COLO829 (cell line): Measurements from ENCODE around the gene KCNK4.
"Not testable (repeated sequence)": the region's sequence is repeated elsewhere in the genome, so short reads cannot be mapped to it uniquely, and the experiment has no call there.

Experiments used
- DNase-seq: peaks from one replicate; pipeline ENCODE4 v3.0.0; 2012; ENCODE audit warnings: low spot score

Gene KCNK4

GRCh38 chr11:64291262-64291751 lies at the start of gene KCNK4:
TSS of gene KCNK4 (plus strand) at chr11:64291302. CDS start at chr11:64293019, 1,717 bp downstream.
- no peak for DNase-seq

- no peak for DNase-seq
Measured at GRCh38 chr11:64241491-64242374, 49.4 kb upstream of the KCNK4 start.

GRCh38 chr11:64243236-64243854 lies 47.8 kb upstream of the KCNK4 start:
- no peak for DNase-seq

- no peak for DNase-seq
Measured at GRCh38 chr11:64244107-64244506, 47.0 kb upstream of the KCNK4 start.

- DNase-seq: no peak
Measured at GRCh38 chr11:64244966-64245365, 46.1 kb upstream of the KCNK4 start.

- DNase-seq: no peak
Measured at GRCh38 chr11:64245401-64245796, 45.7 kb upstream of the KCNK4 start.

GRCh38 chr11:64245797-64246620 lies 45.1 kb upstream of the KCNK4 start:
- DNase-seq: no peak

- DNase-seq: not testable (repeated sequence)
Measured at GRCh38 chr11:64246621-64246870, 44.6 kb upstream of the KCNK4 start.

- peak; percentile 76 for DNase-seq
Measured at GRCh38 chr11:64246871-64247728, 44.0 kb upstream of the KCNK4 start, which contains the start of gene PPP1R14B. TSS of gene PPP1R14B (minus strand) at chr11:64246943. CDS start at chr11:64246673, 270 bp downstream.

- DNase-seq: no peak
Measured at GRCh38 chr11:64247729-64248531, 43.2 kb upstream of the KCNK4 start.

GRCh38 chr11:64248578-64248977 lies 42.5 kb upstream of the KCNK4 start:
- no peak for DNase-seq

- no peak for DNase-seq
Measured at GRCh38 chr11:64249038-64249437, 42.1 kb upstream of the KCNK4 start.

- DNase-seq: no peak
Measured at GRCh38 chr11:64249563-64250414, 41.3 kb upstream of the KCNK4 start.

GRCh38 chr11:64250415-64251015 lies 40.6 kb upstream of the KCNK4 start:
- no peak for DNase-seq

GRCh38 chr11:64251016-64251752 lies 39.9 kb upstream of the KCNK4 start, which contains the start of gene PLCB3:
TSS of gene PLCB3 (plus strand) at chr11:64251530. CDS start at chr11:64251650, 120 bp downstream.
- DNase-seq: peak; percentile 57

- DNase-seq: no peak
Measured at GRCh38 chr11:64251753-64252002, 39.4 kb upstream of the KCNK4 start.

GRCh38 chr11:64252003-64252872 lies 38.9 kb upstream of the KCNK4 start:
- DNase-seq: peak; percentile 58

GRCh38 chr11:64253043-64253442 lies 38.1 kb upstream of the KCNK4 start:
- no peak for DNase-seq
